Psoas muscle (tissue), 8 donors: ENCODE measurements around the gene CCDC7. TPM values are rescaled to one million over a fixed set of nuclear protein-coding genes. Genes with fewer than 3 reads are reported as not detected.

ENCODE experiments used
- ATAC-seq, 4 donors: fragments of 200-7000 bp; cut with Tn5 transposase; one replicate each; pipeline ENCODE4 v1.9.1; 2020; ENCODE audit warnings: moderate library complexity in 3 of 4, mild to moderate bottlenecking in 2 of 4
- DNase-seq, 2 donors: peaks; one replicate each; pipeline ENCODE4 v3.0.0-alpha.2; 2020
- H3K27ac ChIP-seq: fragments of 200-600 bp; one replicate; pipeline ENCODE4 v1.8.0; 2022
- H3K27me3 ChIP-seq, 3 donors: fragments of 200-600 bp in 1 of 3; one replicate each; pipeline versions ENCODE4 v1.6.1 to v1.8.0; 2013 to 2022; ENCODE audit warnings: low read length in 2 of 3, mild to moderate bottlenecking in 2 of 3, moderate library complexity in 1 of 3; ENCODE audit not compliant: insufficient read depth in 3 of 3
- H3K36me3 ChIP-seq, 2 donors: fragments of 200-600 bp in 1 of 2; one replicate each; pipeline versions ENCODE4 v1.6.1 to v1.8.0; 2013 to 2022; ENCODE audit warnings: low read depth in 1 of 2, mild to moderate bottlenecking in 1 of 2, moderate library complexity in 1 of 2; ENCODE audit not compliant: insufficient read depth in 1 of 2
- H3K4me1 ChIP-seq: fragments of 200-600 bp; one replicate; pipeline ENCODE4 v1.8.0; 2022
- H3K4me3 ChIP-seq: fragments of 200-600 bp; one replicate; pipeline ENCODE4 v1.8.0; 2022; ENCODE audit warnings: mild to moderate bottlenecking
- H3K9me3 ChIP-seq: fragments of 200-600 bp; one replicate; pipeline ENCODE4 v1.8.0; 2022
- CTCF ChIP-seq: fragments of 200-600 bp; IDR thresholded peaks from one replicate; pipeline ENCODE4 v1.8.0; 2022; ENCODE audit warnings: antibody characterized with exemption
- WGBS, 3 donors: extraction: QIAGEN DNeasy Blood & Tissue Kit; methylation state at CpG; one replicate each; pipeline versions ENCODE4 v1.1.6 to v1.1.7; 2013; 5-methylcytosine and 5-hydroxymethylcytosine counted together
- intact Hi-C, 2 donors: fragments of 100-400 bp; cut with DNase I; formaldehyde crosslinking; loops; one replicate each; pipeline versions ENCODE4 v1.11.0 to v1.14.2; 2022
- polyA plus RNA-seq, 3 donors: library from polyadenylated mRNA; stranded (reverse); fragments of 200-250 nt; gene quantifications; one replicate each; pipeline ENCODE4 v1.2.3, GENCODE V29; 2013
- total RNA-seq, 4 donors: library from RNA; stranded (reverse); fragmentation: NEBNext Ultra II Directional in 2 of 4; extraction: Animal tissue kit (Norgen Biotek cat#: 25700) in 2 of 4; gene quantifications; one replicate each; pipeline versions ENCODE4 v1.2.1 to v1.2.4, GENCODE V29; 2021 to 2023
- donor health status: healthy with polysubstance abuse.
- donor health status: DM: no; HTN: no; CAD: no; lungs with moderate emphysema.
- donor health status: Bipolar disorder and iron deficiency.
- donor health status: healthy.
- donor health status: DM: yes; HTN: yes; CAD: no.
- donor health status: DM: no; HTN: no; CAD: no.
- donor health status: DM: no; HTN: no; CAD: no.
- donor health status: DM: yes; HTN: yes; CAD: no.

CCDC7 gene
- total and polyA plus RNA-seq, 7 donors: 0.85 to 20.4 (median 13.5) TPM

- no peak for TF ChIP-seq CTCF
- Histone ChIP-seq H3K4me3 (no peak overlapping the region), H3K9me3 (no peaks in the 10 kb centered on the region), H3K4me1 (peaks cover 9% of the 10 kb centered on the region), H3K27ac (no peak overlapping the region), H3K27me3 (no peaks in the 10 kb centered on the region), H3K36me3 (no peaks in the 10 kb centered on the region)
- WGBS, 3 donors: 72 to 78% (median 75%) methylated on average over 1 of the region's 1 CpG
- intact Hi-C loops: no loop called here
- DNase-seq (no peak), ATAC-seq (no peak)
Observed at GRCh38 chr10:32419615-32420014, 26.3 kb upstream of the CCDC7 start.

- no peaks in the 10 kb centered on the region for H3K36me3 ChIP-seq
- WGBS, 3 donors: 90 to 97% (median 97%) methylated on average over 2 of the region's 2 CpGs
Observed at GRCh38 chr10:32426186-32426585, 19.8 kb upstream of the CCDC7 start.

GRCh38 chr10:32433542-32433941, 12.4 kb upstream of the CCDC7 start:
- Histone ChIP-seq H3K27ac (no peak overlapping the region), H3K4me1 (no peaks in the 10 kb centered on the region), H3K4me3 (no peak overlapping the region), H3K9me3 (peaks cover 3% of the 10 kb centered on the region), H3K36me3 (no peaks in the 10 kb centered on the region), H3K27me3 (no peaks in the 10 kb centered on the region)
- no peak for ATAC-seq
- no peak for DNase-seq
- no peak for TF ChIP-seq CTCF
- 74 to 96% (median 90%) methylated on average over 1 of the region's 1 CpG for WGBS, 3 donors
- intact Hi-C loops: no loop called here

More at GRCh38 chr10:32426186-32426585, 19.8 kb upstream of the CCDC7 start:
- TF ChIP-seq CTCF: no peak
- Histone ChIP-seq H3K27me3 (no peaks in the 10 kb centered on the region), H3K27ac (no peak overlapping the region), H3K4me3 (no peak overlapping the region), H3K9me3 (no peaks in the 10 kb centered on the region), H3K4me1 (no peaks in the 10 kb centered on the region)
- DNase-seq (no peak), ATAC-seq (no peak)
- intact Hi-C loops: no loop called here

- H3K4me1 ChIP-seq: no peaks in the 10 kb centered on the region
- H3K27me3 ChIP-seq: no peaks in the 10 kb centered on the region
- ATAC-seq (no peak), DNase-seq (no peak)
- peaks cover 3% of the 10 kb centered on the region for H3K9me3 ChIP-seq
- intact Hi-C loops: no loop called here
- H3K36me3 ChIP-seq: no peaks in the 10 kb centered on the region
- TF ChIP-seq CTCF: no peak
- no peak overlapping the region for H3K4me3 ChIP-seq
- no peak overlapping the region for H3K27ac ChIP-seq
Observed at GRCh38 chr10:32436215-32436614, 9.7 kb upstream of the CCDC7 start.

DNA sequence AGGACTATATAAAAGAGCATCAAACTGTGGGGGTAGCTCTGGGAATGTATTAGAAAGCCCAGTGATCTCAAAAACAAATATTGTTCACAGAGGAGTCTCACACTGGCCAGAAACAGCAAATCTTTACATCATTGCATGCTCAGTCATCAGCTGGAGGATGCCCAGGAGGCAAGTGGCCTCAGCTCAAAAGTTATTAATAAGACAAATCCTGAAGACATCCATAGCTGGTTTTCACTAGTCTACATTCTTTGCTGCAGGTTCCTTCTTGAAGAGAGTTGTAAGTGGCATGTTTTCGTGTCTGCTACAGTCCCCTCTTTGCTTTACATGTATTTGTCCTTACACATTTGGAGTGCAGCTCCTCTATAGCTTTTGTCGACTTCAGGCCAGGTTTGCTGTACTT, 8.6 kb upstream of the CCDC7 start:
- TF ChIP-seq CTCF: no peak
- intact Hi-C loops: no loop called here
- Histone ChIP-seq H3K4me3 (no peak overlapping the region), H3K27me3 (no peaks in the 10 kb centered on the region), H3K36me3 (no peaks in the 10 kb centered on the region), H3K27ac (no peak overlapping the region), H3K4me1 (no peaks in the 10 kb centered on the region), H3K9me3 (no peaks in the 10 kb centered on the region)
- no peak for DNase-seq
- 78 to 84% (median 82%) methylated on average over 2 of the region's 2 CpGs for WGBS, 3 donors
- no peak for ATAC-seq
